Gastroesophageal sphincter (tissue), 4 donors: Measurements from ENCODE around the gene DEFB131A. TPM values are rescaled to one million over a fixed set of nuclear protein-coding genes. Genes with fewer than 3 reads are reported as not detected.
"Not testable (repeated sequence)": the region's sequence is repeated elsewhere in the genome, so short reads cannot be mapped to it uniquely, and the experiment has no call there.

Experiments used
- ATAC-seq: fragments of 150-250 bp; one replicate; pipeline ENCODE4 v1.9.1; 2016; ENCODE audit warnings: mild to moderate bottlenecking, moderate library complexity
- H3K27ac ChIP-seq, 4 donors: fragments of 200-600 bp; sonication (generic) in 3 of 4; 1 replicate in 3 of 4; 2 replicates in 1 of 4; pipeline ENCODE4 v1.5.1; 2016 to 2019
- H3K27me3 ChIP-seq: fragments of 200-600 bp; sonication (generic); one replicate; pipeline ENCODE4 v1.5.1; 2019
- H3K36me3 ChIP-seq, 2 donors: fragments of 200-600 bp; sonication (generic); one replicate each; pipeline ENCODE4 v1.5.1; 2019; ENCODE audit warnings: control low read depth in 1 of 2
- H3K4me1 ChIP-seq, 3 donors: fragments of 200-600 bp; sonication (generic); 1 replicate in 2 of 3; 2 replicates in 1 of 3; pipeline ENCODE4 v1.5.1; 2016 to 2019; ENCODE audit warnings: control low read depth in 2 of 3
- H3K4me3 ChIP-seq, 2 donors: fragments of 200-600 bp; sonication (generic); one replicate each; pipeline ENCODE4 v1.5.1; 2019; ENCODE audit warnings: mild to moderate bottlenecking in 1 of 2, moderate library complexity in 1 of 2
- H3K9me3 ChIP-seq, 3 donors: fragments of 200-600 bp; sonication (generic); one replicate each; pipeline ENCODE4 v1.5.1; 2017 to 2019; ENCODE audit warnings: control low read depth in 2 of 3
- CTCF ChIP-seq, 4 experiments: fragments of 200-600 bp in 2 of 4; fragments of 450-650 bp in 2 of 4; sonication (generic) in 1 of 4; IDR thresholded peaks; one replicate each; pipeline ENCODE4 v1.5.1; 2017 to 2019; ENCODE audit warnings: antibody characterized with exemption in 4 of 4, mild to moderate bottlenecking in 2 of 4, moderate library complexity in 2 of 4
- EP300 ChIP-seq: sonication (generic); formaldehyde crosslinking; IDR thresholded peaks from one replicate; pipeline ENCODE4 v1.6.1; 2017; ENCODE audit warnings: antibody characterized with exemption, mild to moderate bottlenecking
- POLR2A ChIP-seq, 2 donors: fragments of 450-650 bp; IDR thresholded peaks; one replicate each; pipeline ENCODE4 v1.6.1; 2017; ENCODE audit warnings: antibody characterized with exemption in 2 of 2, mild to moderate bottlenecking in 2 of 2, moderate library complexity in 1 of 2
- POLR2AphosphoS5 ChIP-seq: sonication (generic); formaldehyde crosslinking; IDR thresholded peaks from one replicate; pipeline ENCODE4 v1.6.1; 2017; ENCODE audit warnings: antibody characterized with exemption
- WGBS, 2 donors: methylation state at CpG; one replicate each; pipeline ENCODE4 v1.1.5; 2018; ENCODE audit warnings: low coverage in 1 of 2; 5-methylcytosine and 5-hydroxymethylcytosine counted together
- total RNA-seq, 4 donors: library from RNA; depleted of rRNA; stranded (reverse); fragments of >200 nt; gene quantifications; one replicate each; pipeline ENCODE4 v1.1.0, GENCODE V29; 2016

DEFB131A gene
- not detected for total RNA-seq

- H3K4me3 ChIP-seq, ATAC-seq, H3K27ac ChIP-seq, H3K9me3 ChIP-seq, H3K36me3 ChIP-seq, H3K27me3 ChIP-seq, H3K4me1 ChIP-seq: not testable (repeated sequence)
- WGBS, 2 donors = 56 to 70% methylated on average over 3 of the region's 3 CpGs
Observed at GRCh38 chr4:9444114-9444513, at the start of gene DEFB131A. Gene DEFB131A, plus strand, starts transcription at chr4:9444414. Its CDS starts 120 bp downstream, at chr4:9444534.

- H3K4me3 ChIP-seq, H3K36me3 ChIP-seq, ATAC-seq, H3K4me1 ChIP-seq, H3K9me3 ChIP-seq, H3K27me3 ChIP-seq, H3K27ac ChIP-seq: not testable (repeated sequence)
- 49 to 60% methylated on average over 1 to 2 of the region's 2 CpGs for WGBS, 2 donors
Observed at GRCh38 chr4:9405774-9406173, 38.4 kb upstream of the DEFB131A start.

GRCh38 chr4:9406491-9406890 lies 37.7 kb upstream of the DEFB131A start:
- H3K4me3 ChIP-seq, H3K27ac ChIP-seq, H3K9me3 ChIP-seq, ATAC-seq, H3K36me3 ChIP-seq, H3K27me3 ChIP-seq, H3K4me1 ChIP-seq: not testable (repeated sequence)
- WGBS, 2 donors = 70 to 92% methylated on average over 2 to 3 of the region's 3 CpGs

- WGBS, 2 donors = no CpG with 5 or more reads among the region's 13 CpGs
- H3K27ac ChIP-seq = no peak overlapping the region
- no peaks in the 10 kb centered on the region for H3K27me3 ChIP-seq
- H3K36me3 ChIP-seq = no peaks in the 10 kb centered on the region
- no peak for TF ChIP-seq CTCF (IDR thresholded peaks at IDR 0.05)
- no peak for TF ChIP-seq POLR2A (IDR thresholded peaks at IDR 0.05)
- TF ChIP-seq EP300 = no peak
- TF ChIP-seq POLR2AphosphoS5 = no peak
- H3K9me3 ChIP-seq = peaks cover 0 to 8% (median 0%) of the 10 kb centered on the region in 3 donors
- no peaks in the 10 kb centered on the region for H3K4me1 ChIP-seq
- no peak for ATAC-seq
- H3K4me3 ChIP-seq = no peak overlapping the region
Observed at GRCh38 chr4:9409793-9410192, 34.4 kb upstream of the DEFB131A start.

GRCh38 chr4:9421884-9422455 lies 22.2 kb upstream of the DEFB131A start:
- 66 to 70% methylated on average over 3 to 5 of the region's 6 CpGs for WGBS, 2 donors
- H3K4me1 ChIP-seq, ATAC-seq, H3K27ac ChIP-seq, H3K36me3 ChIP-seq, H3K27me3 ChIP-seq, H3K4me3 ChIP-seq, H3K9me3 ChIP-seq: not testable (repeated sequence)

GRCh38 chr4:9425916-9426315 lies 18.3 kb upstream of the DEFB131A start:
- not testable (repeated sequence) for ATAC-seq, H3K9me3 ChIP-seq, H3K4me1 ChIP-seq, H3K27me3 ChIP-seq, H3K4me3 ChIP-seq, H3K27ac ChIP-seq, H3K36me3 ChIP-seq
- 10 to 47% methylated on average over 1 of the region's 1 CpG for WGBS, 2 donors

GRCh38 chr4:9430061-9430460 lies 14.2 kb upstream of the DEFB131A start:
- not testable (repeated sequence) for H3K27ac ChIP-seq, ATAC-seq, H3K4me1 ChIP-seq, H3K9me3 ChIP-seq, H3K27me3 ChIP-seq, H3K36me3 ChIP-seq, H3K4me3 ChIP-seq
- 33 to 38% methylated on average over 1 of the region's 1 CpG for WGBS, 2 donors

GRCh38 chr4:9433320-9433719 lies 10.9 kb upstream of the DEFB131A start:
- ATAC-seq, H3K27me3 ChIP-seq, H3K27ac ChIP-seq, H3K36me3 ChIP-seq, H3K9me3 ChIP-seq, H3K4me3 ChIP-seq, H3K4me1 ChIP-seq: not testable (repeated sequence)
- WGBS, 2 donors = 80 to 83% methylated on average over 1 of the region's 1 CpG

- H3K27ac ChIP-seq, H3K4me1 ChIP-seq, ATAC-seq, H3K36me3 ChIP-seq, H3K4me3 ChIP-seq, H3K27me3 ChIP-seq, H3K9me3 ChIP-seq: not testable (repeated sequence)
Observed at GRCh38 chr4:9436728-9437127, 7.5 kb upstream of the DEFB131A start.

- not testable (repeated sequence) for H3K36me3 ChIP-seq, H3K4me1 ChIP-seq, H3K27me3 ChIP-seq, H3K4me3 ChIP-seq, H3K9me3 ChIP-seq, H3K27ac ChIP-seq, ATAC-seq
- 69 to 83% methylated on average over 1 to 4 of the region's 4 CpGs for whole genome bisulfite sequencing, 2 donors
Observed at GRCh38 chr4:9442355-9442754, 1.9 kb upstream of the DEFB131A start.

GRCh38 chr4:9444681-9445080 lies 467 bp downstream of the DEFB131A start:
- not testable (repeated sequence) for H3K36me3 ChIP-seq, H3K9me3 ChIP-seq, ATAC-seq, H3K27ac ChIP-seq, H3K27me3 ChIP-seq, H3K4me3 ChIP-seq, H3K4me1 ChIP-seq
- 52 to 86% methylated on average over 1 to 5 of the region's 6 CpGs for WGBS, 2 donors

GRCh38 chr4:9452251-9452650 lies 8.0 kb downstream of the DEFB131A start:
- H3K36me3 ChIP-seq, ATAC-seq, H3K4me3 ChIP-seq, H3K27ac ChIP-seq, H3K27me3 ChIP-seq, H3K9me3 ChIP-seq, H3K4me1 ChIP-seq: not testable (repeated sequence)
- 60 to 75% methylated on average over 2 to 9 of the region's 10 CpGs for WGBS, 2 donors

- 70 to 94% methylated on average over 2 to 3 of the region's 6 CpGs for WGBS, 2 donors
- not testable (repeated sequence) for H3K36me3 ChIP-seq, H3K27ac ChIP-seq, H3K4me3 ChIP-seq, H3K27me3 ChIP-seq, H3K4me1 ChIP-seq, ATAC-seq, H3K9me3 ChIP-seq
Observed at GRCh38 chr4:9454284-9454683, 10.1 kb downstream of the DEFB131A start.
